K562 (cell line): ENCODE measurements around the gene PICK1. TPM values are rescaled to one million over a fixed set of nuclear protein-coding genes. Genes with fewer than 3 reads are reported as not detected.

ENCODE experiments used
- ATAC-seq: fragments of 200-7000 bp; cut with Tn5 transposase; 3 replicates; pipeline ENCODE4 v1.9.1; 2020; ENCODE audit warnings: moderate library complexity
- BruUV-seq: library from RNA; stranded (reverse); fragments of 400-500 nt; replicated peaks from 2 replicates; lab custom pipeline; 2021; lab: Mats Ljungman, UMichigan
- CTCF ChIA-PET: fragments of 300-600 bp; formaldehyde crosslinking; extraction: SDS; loops from one replicate; lab custom pipeline; 2021; ENCODE audit warnings: low intra/inter-chr PET ratio; lab: Yijun Ruan, JAX
- POLR2A ChIA-PET: fragments of 300-600, 350-650 bp; sonication (Branson Sonifier 250); formaldehyde crosslinking; extraction: SDS; loops from one replicate; lab custom pipeline; 2021; ENCODE audit warnings: antibody characterized with exemption, inconsistent platforms; lab: Yijun Ruan, JAX
- DNase-seq, 4 experiments: peaks; one replicate each; pipeline versions ENCODE4 v3.0.0 to v3.0.0-alpha.2; 2011 to 2018; ENCODE audit warnings: low spot score in 3 of 4, mixed read lengths in 3 of 4; ENCODE audit errors: extremely low read depth in 1 of 4
- FAIRE-seq: peaks from 2 replicates; lab custom pipeline; 2011; peaks lifted over from hg19 to GRCh38; lab: Jason Lieb, UNC
- H2AFZ ChIP-seq: 2 replicates; pipeline ENCODE4 v1.6.0; 2011; ENCODE audit warnings: low read depth, low read length, control low read depth, inconsistent platforms
- H3K27ac ChIP-seq: fragments of 200-600 bp; 3 replicates; pipeline ENCODE4 v1.8.0; 2011; ENCODE audit warnings: low read depth, mild to moderate bottlenecking, control low read depth, inconsistent platforms, low read length, moderate library complexity, mixed read lengths; ENCODE audit errors: extremely low read depth
- H3K27me3 ChIP-seq, 2 experiments: fragments of 300-600 bp in 1 of 2; 2 replicates in 1 of 2; 3 replicates in 1 of 2; pipeline versions ENCODE4 v1.6.0 to v1.8.0; 2011; ENCODE audit warnings: inconsistent platforms in 2 of 2, low read length in 2 of 2, mild to moderate bottlenecking in 1 of 2, mixed read lengths in 1 of 2, moderate library complexity in 1 of 2; ENCODE audit not compliant: control insufficient read depth in 2 of 2, insufficient read depth in 2 of 2
- H3K36me3 ChIP-seq: fragments of 300-600 bp; 3 replicates; pipeline ENCODE4 v1.8.0; 2011; ENCODE audit warnings: mild to moderate bottlenecking, low read length, inconsistent platforms; ENCODE audit not compliant: control insufficient read depth, insufficient read depth
- H3K4me1 ChIP-seq, 2 experiments: fragments of 200-600 bp in 1 of 2; replicated peaks in 1 of 2; 2 replicates in 1 of 2; 3 replicates in 1 of 2; pipeline versions ENCODE4 v1.5.1 to v1.8.0; 2011; ENCODE audit warnings: inconsistent platforms in 2 of 2, low read length in 2 of 2, mild to moderate bottlenecking in 1 of 2, mixed read lengths in 1 of 2, moderate library complexity in 1 of 2; ENCODE audit not compliant: control insufficient read depth in 2 of 2, insufficient read depth in 2 of 2
- H3K4me2 ChIP-seq: 2 replicates; pipeline ENCODE4 v1.6.1; 2011; ENCODE audit warnings: low read length, control low read depth, inconsistent platforms, mixed read lengths; ENCODE audit not compliant: insufficient read depth
- H3K4me3 ChIP-seq: fragments of 200-600 bp; sonication (generic), shearing (Covaris generic); 2 replicates; pipeline ENCODE4 v1.5.1; 2016; ENCODE audit warnings: control low read depth, inconsistent platforms
- H3K79me2 ChIP-seq: fragments of 200-600 bp; 3 replicates; pipeline ENCODE4 v1.8.0; 2011; ENCODE audit warnings: low read length, inconsistent platforms; ENCODE audit not compliant: control insufficient read depth, insufficient read depth
- H3K9ac ChIP-seq, 2 experiments: 2 replicates each; pipeline versions ENCODE4 v1.6.0 to v1.6.1; 2011; ENCODE audit warnings: low read depth in 2 of 2, low read length in 2 of 2, control low read depth in 1 of 2, inconsistent platforms in 1 of 2, mild to moderate bottlenecking in 1 of 2, mixed read lengths in 1 of 2; ENCODE audit not compliant: insufficient read depth in 1 of 2
- H3K9me1 ChIP-seq: one replicate; pipeline ENCODE4 v1.6.0; 2011; ENCODE audit warnings: inconsistent platforms, mild to moderate bottlenecking, low read length, moderate library complexity; ENCODE audit not compliant: control insufficient read depth, insufficient read depth
- H3K9me3 ChIP-seq: replicated peaks from 2 replicates; pipeline ENCODE4 v1.5.1; 2011; ENCODE audit warnings: low read depth, low read length, inconsistent platforms; ENCODE audit not compliant: control insufficient read depth, insufficient read depth
- H4K20me1 ChIP-seq: replicated peaks from 2 replicates; pipeline ENCODE4 v1.6.1; 2011; ENCODE audit warnings: low read length, inconsistent platforms, mixed read lengths; ENCODE audit not compliant: control insufficient read depth, insufficient read depth
- ASH1L ChIP-seq: fragments of 450-650 bp; IDR thresholded peaks from 2 replicates; pipeline ENCODE4 v1.6.1; 2018; ENCODE audit warnings: borderline replicate concordance, mild to moderate bottlenecking, low read depth; ENCODE audit not compliant: partially characterized antibody
- CHD4 ChIP-seq: fragments of 200-600 bp; sonication (generic); IDR thresholded peaks from 3 replicates; pipeline ENCODE4 v1.6.1; 2012; ENCODE audit warnings: low read depth, mild to moderate bottlenecking, mixed read lengths, low read length, inconsistent platforms; ENCODE audit not compliant: insufficient read depth, insufficient replicate concordance, poor library complexity, severe bottlenecking
- FOXM1 ChIP-seq, 2 experiments: fragments of 450-650 bp in 1 of 2; sonication (generic) in 1 of 2; formaldehyde crosslinking in 1 of 2; IDR thresholded peaks; 2 replicates each; pipeline versions ENCODE4 v1.6.1 to v1.9.0; 2017 to 2022; ENCODE audit warnings: low read depth in 2 of 2, mild to moderate bottlenecking in 2 of 2, missing genetic modification reagents in 1 of 2, moderate library complexity in 1 of 2
- SMARCA5 ChIP-seq: fragments of 450-650 bp; IDR thresholded peaks from 2 replicates; pipeline ENCODE4 v1.6.1; 2016
- TCF7 ChIP-seq: sonication (generic); IDR thresholded peaks from 2 replicates; pipeline ENCODE4 v1.6.1; 2016; ENCODE audit warnings: antibody characterized with exemption, borderline replicate concordance
- XRCC4 ChIP-seq: IDR thresholded peaks from one replicate; pipeline ENCODE4 v1.6.1; 2011; ENCODE audit not compliant: insufficient read depth, insufficient read length; ENCODE audit errors: extremely low read depth
- ZNF224 ChIP-seq: sonication (generic); formaldehyde crosslinking; IDR thresholded peaks from 2 replicates; pipeline ENCODE4 v1.8.0; 2022; ENCODE audit warnings: mild to moderate bottlenecking, missing genetic modification reagents
- ZNF316 ChIP-seq: fragments of 450-650 bp; IDR thresholded peaks from 2 replicates; pipeline ENCODE4 v1.6.1; 2016
- ZNF507 ChIP-seq: conservative IDR thresholded peaks from 2 replicates; pipeline ENCODE4 v1.6.1; 2017; ENCODE audit warnings: missing genetic modification characterization, missing compliant biosample characterization
- WGBS: fragments of 100-300 bp; shearing (Covaris generic); methylation state at CpG from one replicate; pipeline ENCODE4 v1.1.6; 2016; ENCODE audit warnings: low coverage, mixed read lengths; ENCODE audit not compliant: insufficient coverage; ENCODE audit errors: missing lambda C conversion rate; 5-methylcytosine and 5-hydroxymethylcytosine counted together
- in situ Hi-C: fragments of 300-500 bp; cut with MboI; formaldehyde crosslinking; loops from 4 replicates; pipeline ENCODE4 v1.15.0; 2018; ENCODE audit warnings: inconsistent platforms, mixed read lengths
- intact Hi-C: fragments of 100-400 bp; cut with micrococcal nuclease; formaldehyde crosslinking; loops from 2 replicates; pipeline ENCODE4 v1.14.2; 2022
- polyA plus RNA-seq, 8 experiments: library from polyadenylated mRNA; depleted of rRNA in 4 of 8; stranded (reverse) in 5 of 8; unstranded in 3 of 8; fragments of >200 nt; fragmentation: Nextera tagmentation in 2 of 8; fragmentation: Illumina TruSeq in 1 of 8; extraction: Ambion mirVana in 2 of 8; extraction: Trizol in 1 of 8; gene quantifications; 2 replicates each; pipeline versions ENCODE4 v1.2.1 to v1.2.3, GENCODE V29; 2011 to 2014; ENCODE audit warnings: inconsistent platforms in 1 of 8, missing spikeins in 1 of 8
- total RNA-seq, 7 experiments: library from RNA; depleted of rRNA in 6 of 7; stranded (reverse); fragments of >200 nt in 6 of 7; fragmentation: Illumina TruSeq in 2 of 7; extraction: Trizol in 2 of 7; gene quantifications; 2 replicates each; pipeline versions ENCODE4 v1.2.1 to v1.2.3, GENCODE V29; 2011 to 2021; ENCODE audit warnings: low replicate concordance in 1 of 7
- TF ChIP-seq, protein P1 (sequence below): fragments of 250-450 bp; sonication (Bioruptor Pico); IDR thresholded peaks from 2 replicates; pipeline ENCODE4 v1.9.0; 2021; ENCODE audit warnings: mild to moderate bottlenecking
- TF ChIP-seq, protein P2 (sequence below): fragments of 250-450 bp; sonication (Bioruptor Pico); IDR thresholded peaks from 2 replicates; pipeline ENCODE4 v1.5.0; 2020; ENCODE audit warnings: mild to moderate bottlenecking
- TF ChIP-seq, protein P3 (sequence below), 2 experiments: fragments of 150-350 bp in 1 of 2; IDR thresholded peaks; 2 replicates each; pipeline ENCODE4 v1.6.1; 2012 to 2016; ENCODE audit warnings: low read depth in 2 of 2, low read length in 2 of 2, mild to moderate bottlenecking in 1 of 2, moderate library complexity in 1 of 2
- TF ChIP-seq, protein P4 (sequence below): fragments of 450-650 bp; IDR thresholded peaks from 2 replicates; pipeline ENCODE4 v1.6.1; 2016; ENCODE audit warnings: mild to moderate bottlenecking
- TF ChIP-seq, protein P5 (sequence below): sonication (generic); formaldehyde crosslinking; IDR thresholded peaks from 2 replicates; pipeline ENCODE4 v1.9.0; 2022; ENCODE audit warnings: mild to moderate bottlenecking, missing genetic modification reagents

The PICK1 gene
- total and polyA plus RNA-seq, 9 of the 15 experiments (the other 6 are each of a cell fraction or from before 2014, with no cell fraction given): 0.06 to 11.0 (median 7.9) TPM; not detected in 1

DNA sequence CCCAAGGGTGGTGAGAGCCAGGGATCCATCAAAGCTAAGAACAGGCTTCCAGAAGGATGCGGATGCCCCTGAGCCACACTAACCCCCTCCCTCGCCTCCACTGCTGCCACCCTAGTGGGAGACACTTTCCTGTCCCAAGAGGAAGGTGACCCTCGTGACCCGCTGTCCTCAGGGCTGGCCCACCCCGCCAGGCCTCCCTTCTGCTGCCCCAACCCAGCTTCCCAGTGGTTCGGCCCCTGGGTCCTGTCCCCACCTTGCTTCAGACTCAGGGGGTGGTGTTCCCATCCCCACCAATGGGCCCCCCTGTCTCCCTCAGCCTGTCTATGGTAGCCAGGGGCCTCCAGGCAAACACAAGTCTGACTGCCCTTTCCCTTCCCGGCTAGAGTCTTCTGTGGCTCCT lies 6.5 kb upstream of the PICK1 start:
- Histone ChIP-seq H3K9me1 (no peaks in the 10 kb centered on the region), H3K79me2 (no peaks in the 10 kb centered on the region), H3K36me3 (no peaks in the 10 kb centered on the region), H3K4me1 (peaks cover 0 to 11% of the 10 kb centered on the region in 2 experiments; a peak in 2 of 5 replicates), H3K4me3 (no peak overlapping the region), H2AFZ (no peak overlapping the region), H3K27me3 (peaks cover 0 to 16% of the 10 kb centered on the region in 2 experiments; a peak in 2 of 5 replicates), H3K9me3 (no peaks in the 10 kb centered on the region), H3K27ac (no peak overlapping the region), H3K4me2 (no peak overlapping the region), H3K9ac (no peak overlapping the region), H4K20me1 (no peaks in the 10 kb centered on the region)
- ATAC-seq (no peak), FAIRE-seq (no peak), DNase-seq (no peak)
- WGBS: 48% methylated on average over 4 of the region's 7 CpGs
- POLR2A ChIA-PET: no interaction called here
- CTCF ChIA-PET: no interaction called here
- intact Hi-C loops: loop anchor here (5.0 to 10.0 kb wide), 2 partner anchors 304 to 522 kb away; partner anchors contain the start of gene DMC1
- in situ Hi-C loops: loop anchor here (25.0 kb wide), 2 partner anchors 537 to 962 kb away; partner anchors contain the start of genes APOBEC3C and APOBEC3D
- BruUV-seq: no TSS peak
- no peak for TF ChIP-seq ZNF507 (tag)
- no peak for TF ChIP-seq TCF7
- TF ChIP-seq, protein P1, sequence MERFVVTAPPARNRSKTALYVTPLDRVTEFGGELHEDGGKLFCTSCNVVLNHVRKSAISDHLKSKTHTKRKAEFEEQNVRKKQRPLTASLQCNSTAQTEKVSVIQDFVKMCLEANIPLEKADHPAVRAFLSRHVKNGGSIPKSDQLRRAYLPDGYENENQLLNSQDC (CRISPR knock-in tag): no peak
- TF ChIP-seq, protein P2, sequence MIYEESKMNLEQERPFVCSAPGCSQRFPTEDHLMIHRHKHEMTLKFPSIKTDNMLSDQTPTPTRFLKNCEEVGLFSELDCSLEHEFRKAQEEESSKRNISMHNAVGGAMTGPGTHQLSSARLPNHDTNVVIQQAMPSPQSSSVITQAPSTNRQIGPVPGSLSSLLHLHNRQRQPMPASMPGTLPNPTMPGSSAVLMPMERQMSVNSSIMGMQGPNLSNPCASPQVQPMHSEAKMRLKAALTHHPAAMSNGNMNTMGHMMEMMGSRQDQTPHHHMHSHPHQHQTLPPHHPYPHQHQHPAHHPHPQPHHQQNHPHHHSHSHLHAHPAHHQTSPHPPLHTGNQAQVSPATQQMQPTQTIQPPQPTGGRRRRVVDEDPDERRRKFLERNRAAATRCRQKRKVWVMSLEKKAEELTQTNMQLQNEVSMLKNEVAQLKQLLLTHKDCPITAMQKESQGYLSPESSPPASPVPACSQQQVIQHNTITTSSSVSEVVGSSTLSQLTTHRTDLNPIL (CRISPR knock-in tag): no peak
- no peak for TF ChIP-seq XRCC4
- TF ChIP-seq, protein P3, sequence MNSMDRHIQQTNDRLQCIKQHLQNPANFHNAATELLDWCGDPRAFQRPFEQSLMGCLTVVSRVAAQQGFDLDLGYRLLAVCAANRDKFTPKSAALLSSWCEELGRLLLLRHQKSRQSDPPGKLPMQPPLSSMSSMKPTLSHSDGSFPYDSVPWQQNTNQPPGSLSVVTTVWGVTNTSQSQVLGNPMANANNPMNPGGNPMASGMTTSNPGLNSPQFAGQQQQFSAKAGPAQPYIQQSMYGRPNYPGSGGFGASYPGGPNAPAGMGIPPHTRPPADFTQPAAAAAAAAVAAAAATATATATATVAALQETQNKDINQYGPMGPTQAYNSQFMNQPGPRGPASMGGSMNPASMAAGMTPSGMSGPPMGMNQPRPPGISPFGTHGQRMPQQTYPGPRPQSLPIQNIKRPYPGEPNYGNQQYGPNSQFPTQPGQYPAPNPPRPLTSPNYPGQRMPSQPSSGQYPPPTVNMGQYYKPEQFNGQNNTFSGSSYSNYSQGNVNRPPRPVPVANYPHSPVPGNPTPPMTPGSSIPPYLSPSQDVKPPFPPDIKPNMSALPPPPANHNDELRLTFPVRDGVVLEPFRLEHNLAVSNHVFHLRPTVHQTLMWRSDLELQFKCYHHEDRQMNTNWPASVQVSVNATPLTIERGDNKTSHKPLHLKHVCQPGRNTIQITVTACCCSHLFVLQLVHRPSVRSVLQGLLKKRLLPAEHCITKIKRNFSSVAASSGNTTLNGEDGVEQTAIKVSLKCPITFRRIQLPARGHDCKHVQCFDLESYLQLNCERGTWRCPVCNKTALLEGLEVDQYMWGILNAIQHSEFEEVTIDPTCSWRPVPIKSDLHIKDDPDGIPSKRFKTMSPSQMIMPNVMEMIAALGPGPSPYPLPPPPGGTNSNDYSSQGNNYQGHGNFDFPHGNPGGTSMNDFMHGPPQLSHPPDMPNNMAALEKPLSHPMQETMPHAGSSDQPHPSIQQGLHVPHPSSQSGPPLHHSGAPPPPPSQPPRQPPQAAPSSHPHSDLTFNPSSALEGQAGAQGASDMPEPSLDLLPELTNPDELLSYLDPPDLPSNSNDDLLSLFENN (IDR thresholded peaks at IDR 0.05; ENCODE audit: low read depth in 2 of 2, low read length in 2 of 2): no peak
- TF ChIP-seq ZNF224: no peak
- no peak for TF ChIP-seq CHD4
- no peak for TF ChIP-seq ZNF316
- TF ChIP-seq, protein P4, sequence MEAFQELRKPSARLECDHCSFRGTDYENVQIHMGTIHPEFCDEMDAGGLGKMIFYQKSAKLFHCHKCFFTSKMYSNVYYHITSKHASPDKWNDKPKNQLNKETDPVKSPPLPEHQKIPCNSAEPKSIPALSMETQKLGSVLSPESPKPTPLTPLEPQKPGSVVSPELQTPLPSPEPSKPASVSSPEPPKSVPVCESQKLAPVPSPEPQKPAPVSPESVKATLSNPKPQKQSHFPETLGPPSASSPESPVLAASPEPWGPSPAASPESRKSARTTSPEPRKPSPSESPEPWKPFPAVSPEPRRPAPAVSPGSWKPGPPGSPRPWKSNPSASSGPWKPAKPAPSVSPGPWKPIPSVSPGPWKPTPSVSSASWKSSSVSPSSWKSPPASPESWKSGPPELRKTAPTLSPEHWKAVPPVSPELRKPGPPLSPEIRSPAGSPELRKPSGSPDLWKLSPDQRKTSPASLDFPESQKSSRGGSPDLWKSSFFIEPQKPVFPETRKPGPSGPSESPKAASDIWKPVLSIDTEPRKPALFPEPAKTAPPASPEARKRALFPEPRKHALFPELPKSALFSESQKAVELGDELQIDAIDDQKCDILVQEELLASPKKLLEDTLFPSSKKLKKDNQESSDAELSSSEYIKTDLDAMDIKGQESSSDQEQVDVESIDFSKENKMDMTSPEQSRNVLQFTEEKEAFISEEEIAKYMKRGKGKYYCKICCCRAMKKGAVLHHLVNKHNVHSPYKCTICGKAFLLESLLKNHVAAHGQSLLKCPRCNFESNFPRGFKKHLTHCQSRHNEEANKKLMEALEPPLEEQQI: no peak
- TF ChIP-seq ASH1L: no peak
- TF ChIP-seq, protein P5, sequence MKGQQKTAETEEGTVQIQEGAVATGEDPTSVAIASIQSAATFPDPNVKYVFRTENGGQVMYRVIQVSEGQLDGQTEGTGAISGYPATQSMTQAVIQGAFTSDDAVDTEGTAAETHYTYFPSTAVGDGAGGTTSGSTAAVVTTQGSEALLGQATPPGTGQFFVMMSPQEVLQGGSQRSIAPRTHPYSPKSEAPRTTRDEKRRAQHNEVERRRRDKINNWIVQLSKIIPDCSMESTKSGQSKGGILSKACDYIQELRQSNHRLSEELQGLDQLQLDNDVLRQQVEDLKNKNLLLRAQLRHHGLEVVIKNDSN (CRISPR knock-in tag): no peak
- TF ChIP-seq SMARCA5: no peak
- TF ChIP-seq FOXM1 (IDR thresholded peaks at IDR 0.05; ENCODE audit: low read depth): no peak
- no peak for TF ChIP-seq FOXM1 (CRISPR knock-in tag; IDR thresholded peaks at IDR 0.05; ENCODE audit: low read depth)
